GM19467 (cell line): ENCODE data around the gene HIVEP3.

Experiments used
- ATAC-seq: cut with Tn5 transposase; IDR thresholded peaks from one replicate; pipeline ENCODE4 v1.9.1; 2021; ENCODE audit warnings: mild to moderate bottlenecking, moderate library complexity; ENCODE audit not compliant: unreplicated experiment

Gene HIVEP3

DNA sequence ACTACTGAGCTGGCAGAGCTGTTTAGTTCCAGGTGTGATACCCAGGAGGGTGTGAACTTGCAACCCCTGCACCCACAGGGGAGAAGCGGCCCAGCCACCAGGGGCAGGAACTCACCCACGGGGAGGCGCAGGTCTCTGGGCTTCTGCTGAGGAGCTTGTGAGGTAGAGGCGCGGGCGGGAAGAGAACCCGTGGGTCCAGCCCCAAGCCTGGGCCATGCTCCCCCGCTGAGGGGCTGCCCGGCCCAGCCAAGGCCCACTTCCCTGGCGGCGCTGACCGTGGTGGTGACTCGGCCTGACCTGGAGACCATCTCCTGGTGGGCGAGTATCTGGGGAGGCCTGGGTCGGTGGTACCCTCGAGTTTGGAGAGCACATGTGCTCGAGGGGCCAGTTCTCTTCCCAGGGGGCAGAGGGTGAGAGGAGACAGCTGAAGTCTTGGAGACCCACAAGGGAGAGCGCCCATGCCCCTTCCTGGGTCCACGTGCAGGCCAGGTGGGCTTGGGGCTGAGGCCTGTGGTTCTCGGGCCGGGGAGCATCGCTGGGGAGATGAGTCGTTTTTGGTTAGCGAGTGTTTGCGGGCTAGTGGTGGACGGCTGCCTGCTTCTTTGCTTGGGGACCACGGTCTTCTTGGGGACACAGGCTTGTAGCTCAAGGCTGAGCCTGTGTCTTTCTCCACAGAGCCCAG is 405.9 kb downstream of the HIVEP3 start:
- no peak for ATAC-seq

DNA sequence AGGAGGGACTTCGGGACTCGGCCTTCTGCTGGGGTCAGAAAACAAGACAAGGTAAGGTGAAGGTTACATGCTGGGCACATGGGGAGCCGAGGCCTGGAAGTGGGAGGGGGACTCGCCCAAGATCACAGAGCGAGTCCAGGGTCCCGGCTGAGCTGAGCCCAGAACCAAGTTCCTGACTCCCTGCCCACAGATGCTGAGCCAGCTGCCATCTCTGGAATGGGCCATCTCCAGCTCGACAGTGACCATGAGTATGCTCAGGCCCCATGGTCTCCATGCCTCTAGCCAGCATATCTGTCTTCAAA is 407.5 kb downstream of the HIVEP3 start:
- ATAC-seq: no peak

DNA sequence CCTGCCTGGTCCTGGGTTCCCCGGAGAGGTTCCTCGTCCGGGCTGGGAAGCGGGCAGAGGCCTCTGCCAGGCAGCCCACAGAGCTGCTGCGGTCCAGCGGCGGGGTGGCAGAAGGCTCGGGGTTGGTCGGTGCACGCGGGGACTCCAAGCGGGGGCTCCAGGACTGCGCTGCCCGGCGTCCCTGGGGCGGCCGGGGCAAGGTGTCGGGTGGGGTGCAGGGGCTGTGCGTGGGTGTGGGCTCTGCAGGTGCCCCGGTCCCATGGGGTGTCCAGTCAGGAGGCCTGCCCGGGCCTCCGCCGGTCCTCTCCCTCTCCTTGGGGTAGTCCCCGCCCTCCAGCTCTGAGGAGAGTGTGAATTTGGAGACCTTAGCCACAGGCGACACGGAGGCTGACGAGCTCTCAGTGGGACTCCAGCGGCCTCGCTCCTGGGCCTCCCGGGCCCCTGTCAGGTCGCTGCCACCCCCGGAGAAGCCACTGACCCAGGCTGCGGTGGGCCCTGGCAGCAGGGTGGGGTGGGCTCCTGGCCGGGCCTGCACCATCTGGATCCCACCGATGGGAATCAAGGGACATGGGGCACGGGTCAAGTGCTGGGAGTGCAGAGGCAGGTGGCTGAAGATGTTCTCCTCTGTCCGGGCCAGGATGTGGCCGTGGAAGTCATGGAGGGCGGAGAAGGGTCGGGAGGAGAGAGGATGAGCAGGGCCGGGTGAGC is 408.0 kb downstream of the HIVEP3 start:
- ATAC-seq: no peak

DNA sequence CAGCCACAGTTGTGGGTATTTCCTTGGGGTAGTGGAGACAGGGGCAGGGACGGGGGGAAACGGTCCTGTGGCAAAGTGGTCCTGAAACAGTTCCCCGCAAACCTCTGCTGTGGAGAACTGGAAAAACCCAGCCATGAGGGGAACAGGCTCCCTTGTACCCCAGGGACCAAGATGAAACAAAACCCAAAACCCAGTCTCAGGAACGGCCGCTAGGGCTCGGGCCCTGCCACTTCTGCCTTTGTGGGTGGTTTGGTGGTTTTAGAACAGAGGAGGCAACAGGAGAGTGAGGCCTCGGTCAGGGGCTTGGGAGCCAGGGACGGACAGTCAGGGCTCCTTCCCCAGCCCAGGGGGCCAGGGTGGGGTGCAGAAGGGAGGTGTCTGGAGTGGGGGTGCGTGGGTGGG is 409.5 kb downstream of the HIVEP3 start:
- ATAC-seq: no peak

- ATAC-seq: no peak
Observed at GRCh38 chr1:41508290-41508689, 410.4 kb downstream of the HIVEP3 start.

- ATAC-seq: no peak
Observed at GRCh38 chr1:41507836-41508235, 410.9 kb downstream of the HIVEP3 start.

DNA sequence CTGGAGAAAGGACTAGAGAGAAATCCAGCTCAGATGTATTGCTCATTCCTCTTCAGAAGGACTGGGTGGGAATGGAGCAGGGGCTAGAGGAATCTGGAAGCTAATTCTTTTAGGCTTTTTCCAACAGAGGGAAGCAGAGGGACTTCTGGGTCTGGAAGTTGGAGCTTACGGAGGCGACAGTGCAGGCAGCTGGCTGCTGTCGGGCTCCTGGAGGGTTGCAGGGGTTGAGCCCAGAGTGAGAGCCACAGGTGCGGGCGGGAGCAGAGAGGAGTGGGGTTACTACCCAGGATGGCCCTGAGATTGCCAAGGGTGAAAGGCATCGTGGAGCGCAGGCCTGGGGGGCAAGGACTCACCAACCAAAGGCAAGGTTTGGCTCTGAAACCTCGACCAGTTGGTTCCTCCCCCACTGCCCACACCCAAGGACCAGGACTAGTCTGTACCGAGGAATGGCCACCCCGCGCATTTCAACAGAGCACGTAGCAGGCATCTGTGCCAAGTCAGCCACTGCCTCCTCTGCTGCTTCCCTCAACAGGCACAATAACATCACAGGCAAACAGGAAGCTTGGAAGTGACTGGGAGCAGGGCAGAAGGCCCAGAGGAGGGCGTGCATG is 411.5 kb downstream of the HIVEP3 start:
- no peak for ATAC-seq

GRCh38 chr1:41504114-41505035 is 414.3 kb downstream of the HIVEP3 start:
- no peak for ATAC-seq

- ATAC-seq: no peak
Observed at GRCh38 chr1:41503538-41504113, 415.1 kb downstream of the HIVEP3 start.

DNA sequence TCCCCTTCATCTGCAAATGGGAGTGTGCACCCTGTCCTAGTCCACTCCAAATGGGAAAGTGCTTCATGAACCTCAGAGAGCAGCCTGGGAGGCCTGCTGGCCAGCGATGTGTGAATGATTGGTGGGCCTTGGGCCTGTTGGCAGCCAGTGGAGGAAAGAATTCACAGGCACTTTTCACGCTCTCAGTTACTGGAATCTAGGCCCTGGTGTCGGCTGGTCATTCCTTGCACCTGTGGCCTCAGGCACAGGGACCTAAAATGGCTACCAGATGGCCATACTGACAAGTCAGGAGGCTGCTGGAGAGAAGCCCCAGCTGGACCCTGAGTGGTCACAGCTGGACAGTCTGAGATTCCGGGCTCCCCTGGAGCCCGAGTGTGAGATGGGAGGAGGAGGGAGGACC is 415.8 kb downstream of the HIVEP3 start:
- ATAC-seq: no peak

DNA sequence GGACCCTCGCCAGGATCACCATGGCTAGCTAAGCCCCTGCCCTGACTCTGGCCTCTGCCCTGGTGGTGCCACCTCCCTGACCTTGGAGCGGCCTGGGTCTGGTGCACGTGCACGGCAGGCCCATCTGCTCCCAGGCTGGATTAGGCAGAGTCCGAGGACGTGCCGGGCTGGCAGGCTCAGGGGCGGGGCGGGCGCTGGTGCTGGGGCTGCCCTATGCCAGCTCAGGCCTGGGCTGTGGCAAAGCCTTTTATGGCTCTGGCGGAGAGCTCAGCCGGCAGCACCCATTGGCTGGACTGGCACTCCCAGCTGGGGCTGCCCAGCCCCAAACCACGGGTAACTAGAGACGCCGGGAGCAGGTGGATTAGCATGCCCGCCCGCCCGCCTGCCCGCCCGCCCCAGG is 417.1 kb downstream of the HIVEP3 start:
- ATAC-seq: no peak

DNA sequence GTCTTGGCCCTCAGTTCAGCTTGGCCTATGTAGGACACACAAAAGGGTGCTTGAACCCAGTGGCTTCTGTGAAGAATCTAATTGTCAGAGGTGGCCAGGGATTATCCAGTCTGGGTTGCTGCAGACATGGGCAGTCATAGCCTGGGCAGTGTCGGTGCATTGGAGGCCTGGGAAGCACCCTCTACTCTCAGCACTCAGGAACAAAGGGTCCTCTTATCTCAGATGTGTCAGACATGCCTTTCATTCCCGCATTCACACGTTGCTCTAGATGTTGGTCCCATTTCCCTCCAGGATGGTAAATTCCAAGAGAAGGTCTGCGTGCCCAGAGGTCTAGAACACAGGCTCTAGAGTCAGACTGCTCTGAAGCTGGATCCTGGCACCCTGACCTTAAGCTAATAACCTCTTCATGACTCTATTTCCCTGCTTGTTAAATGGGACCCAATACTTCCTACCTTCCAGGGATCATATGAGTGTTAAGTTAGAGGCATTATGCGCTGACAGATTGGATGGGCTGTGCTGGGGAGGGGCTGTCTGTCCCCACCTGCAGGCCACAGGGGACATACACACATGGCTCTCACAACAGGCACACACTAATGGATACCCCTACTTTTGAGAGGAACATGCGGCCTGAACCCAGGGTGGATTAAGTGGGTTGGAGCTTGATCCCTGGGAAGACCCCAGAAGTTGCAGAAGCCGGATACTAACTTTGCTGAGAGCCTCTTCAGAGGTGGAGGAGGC is 417.8 kb downstream of the HIVEP3 start:
- ATAC-seq: no peak

GRCh38 chr1:41500378-41500777 is 418.3 kb downstream of the HIVEP3 start:
- no peak for ATAC-seq

GRCh38 chr1:41499591-41499990 is 419.1 kb downstream of the HIVEP3 start:
- no peak for ATAC-seq

DNA sequence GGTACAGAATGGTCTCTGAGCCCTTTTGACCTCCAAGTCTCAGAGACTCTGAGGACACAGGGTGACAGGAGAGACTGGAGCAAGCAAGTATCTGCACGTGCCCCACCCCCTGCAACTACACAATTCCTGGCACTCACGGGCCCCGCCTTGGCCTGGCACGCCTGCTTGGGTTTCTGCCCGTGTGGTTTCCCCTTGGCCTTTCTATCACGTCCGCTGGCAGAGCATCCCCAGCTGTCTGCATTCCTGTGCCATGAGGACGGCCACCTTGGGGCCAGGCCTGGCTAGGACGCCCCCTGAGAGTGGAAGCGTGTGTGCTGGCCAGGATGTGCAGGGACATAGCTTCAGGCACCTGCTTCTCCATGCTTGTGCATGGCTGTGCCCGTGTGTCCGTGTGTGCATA is 419.9 kb downstream of the HIVEP3 start:
- no peak for ATAC-seq

- ATAC-seq: no peak
Observed at GRCh38 chr1:41498391-41498790, 420.3 kb downstream of the HIVEP3 start.

DNA sequence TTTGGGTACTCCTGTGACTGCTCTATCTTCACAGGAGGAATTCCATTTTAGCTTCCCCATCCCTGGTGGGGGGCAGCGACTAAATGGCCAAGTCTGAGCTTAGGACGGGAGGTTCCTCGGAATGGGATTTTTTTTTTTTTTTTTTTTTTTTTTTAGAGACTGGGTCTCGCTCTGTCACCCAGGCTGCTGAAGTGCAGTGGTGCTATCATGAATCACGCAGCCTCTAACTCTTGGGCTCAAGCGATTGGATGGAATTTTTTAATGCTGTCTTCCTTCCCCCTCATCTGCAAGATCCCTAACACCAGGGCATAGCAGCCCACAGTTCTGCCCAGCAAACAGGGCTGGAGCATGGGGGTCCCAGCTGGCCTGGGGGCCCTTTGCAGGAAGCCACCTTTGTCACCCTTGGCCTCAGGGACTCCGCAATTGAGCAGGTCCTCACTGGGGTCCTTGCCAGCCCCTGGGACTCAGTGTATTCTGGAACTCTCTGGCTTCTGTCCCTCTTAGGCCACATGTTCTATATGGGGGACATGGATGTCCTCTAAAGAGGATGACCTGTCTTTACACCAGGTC is 421.2 kb downstream of the HIVEP3 start:
- no peak for ATAC-seq

DNA sequence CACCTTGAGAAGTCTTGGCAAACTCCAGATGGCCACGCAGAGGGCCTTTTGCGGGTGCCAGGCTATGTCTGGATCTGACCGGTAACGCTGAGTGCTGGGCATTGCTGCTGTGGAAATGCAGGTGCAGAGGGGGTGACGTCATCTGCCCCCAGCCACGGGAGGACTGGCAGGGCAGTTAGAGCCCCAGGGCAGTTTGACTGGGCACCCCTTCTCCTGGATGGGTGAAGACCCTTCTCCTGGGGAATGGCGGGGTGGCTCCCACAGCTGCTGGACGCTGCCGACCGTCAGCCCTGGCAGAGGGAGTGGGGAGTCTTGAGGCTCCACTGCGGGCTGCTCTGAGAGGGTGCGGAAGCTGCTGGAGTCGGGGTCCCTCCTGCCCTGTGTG is 421.7 kb downstream of the HIVEP3 start:
- ATAC-seq: no peak

DNA sequence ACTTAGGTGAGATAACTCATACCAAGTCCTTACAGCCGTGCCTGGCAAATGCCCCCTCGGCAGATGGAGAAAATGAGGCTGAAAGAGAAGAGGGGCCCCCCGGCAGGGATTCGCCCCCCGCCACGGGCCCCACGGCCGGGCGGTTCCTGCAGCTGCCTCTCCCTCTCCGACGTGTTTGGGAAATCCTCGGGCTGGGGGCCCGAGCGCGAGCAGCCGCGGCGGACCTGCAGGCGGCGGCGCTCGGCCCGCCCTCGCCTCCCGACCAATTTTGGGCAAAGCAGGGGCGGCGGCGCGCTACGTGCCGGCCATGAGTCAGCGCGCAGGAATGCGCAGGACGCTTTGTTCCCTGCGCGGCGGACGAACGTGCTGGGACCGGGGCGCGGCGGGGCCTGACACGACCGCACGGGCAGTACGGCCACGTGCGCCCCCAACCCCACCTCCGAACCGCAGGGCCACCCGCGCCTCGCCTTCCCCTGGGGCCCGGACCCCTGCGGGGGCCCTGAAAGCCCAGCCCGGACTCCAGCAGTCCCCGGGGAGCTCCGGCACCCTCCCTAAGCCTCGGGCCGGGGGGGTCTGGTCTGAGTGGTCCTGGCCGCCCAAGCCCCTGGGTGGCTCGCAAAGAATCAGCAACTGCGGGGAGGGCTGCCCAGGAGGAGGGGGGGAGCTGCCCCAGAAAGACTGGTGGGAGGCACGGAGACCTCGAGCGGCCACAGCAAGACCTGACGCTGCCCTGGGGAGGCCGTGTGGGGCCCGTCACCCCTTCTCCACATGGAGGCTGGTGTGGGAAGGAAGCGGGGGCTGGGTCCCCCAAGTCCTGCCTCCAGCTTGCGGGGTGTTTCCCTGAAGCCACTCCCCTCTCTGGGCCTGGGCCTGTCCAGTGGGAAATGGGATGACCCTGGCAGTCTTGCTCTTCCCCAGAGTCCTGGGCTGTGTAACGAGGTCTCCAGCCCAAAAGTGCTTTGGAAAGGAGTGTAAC is 422.4 kb downstream of the HIVEP3 start:
- ATAC-seq: no peak
